Stimulated activated CD8-positive, alpha-beta memory T cell treated with anti-CD3 and anti-CD28 coated beads, Interleukin-7, amount 100 ng/mL, for 4 hours (primary cell): ENCODE measurements around the gene RAB25.
"Not testable (repeated sequence)": the region's sequence is repeated elsewhere in the genome, so short reads cannot be mapped to it uniquely, and the experiment has no call there.

ENCODE experiments used
- DNase-seq, 2 donors: peaks; one replicate each; pipeline ENCODE4 v3.0.0-alpha.2; 2020; ENCODE audit warnings: low read depth in 2 of 2

The RAB25 gene

DNA sequence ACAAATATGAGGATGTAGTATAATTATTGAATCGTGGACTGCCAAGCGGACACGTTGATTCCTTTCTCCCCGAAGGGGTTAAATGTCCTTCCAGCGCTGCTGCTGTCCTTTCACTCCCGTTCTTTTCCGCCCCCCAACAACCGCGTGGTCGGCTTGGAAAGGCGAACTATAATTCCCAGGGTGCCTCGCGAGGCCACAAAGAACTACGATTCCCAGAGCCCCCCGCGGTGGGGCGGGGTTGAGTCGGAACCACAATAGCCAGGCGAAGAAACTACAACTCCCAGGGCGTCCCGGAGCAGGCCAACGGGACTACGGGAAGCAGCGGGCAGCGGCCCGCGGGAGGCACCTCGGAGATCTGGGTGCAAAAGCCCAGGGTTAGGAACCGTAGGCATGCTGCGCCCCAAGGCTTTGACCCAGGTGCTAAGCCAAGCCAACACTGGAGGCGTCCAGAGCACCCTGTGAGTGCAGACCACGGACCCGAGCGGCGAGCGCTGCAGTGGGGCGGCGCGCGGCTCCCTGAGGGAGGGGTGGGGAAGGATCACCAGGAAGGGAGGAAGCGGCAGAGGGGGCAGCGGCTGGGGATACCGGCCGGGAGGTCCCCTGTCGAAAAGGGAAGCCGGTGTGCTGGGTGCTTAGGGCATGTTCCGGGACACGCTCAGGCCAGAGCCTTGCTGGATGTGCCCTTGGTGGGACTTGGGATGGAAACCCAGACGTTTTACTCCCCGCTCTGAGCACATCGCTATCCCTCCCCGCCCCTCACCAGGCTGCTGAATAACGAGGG, 6.3 kb upstream of the RAB25 start, which contains the start of gene LAMTOR2:
Gene LAMTOR2 (plus strand): TSS at position 283 of the 781 bp plus-strand sequence. CDS start 108 bp downstream, at position 391.
- DNase-seq, result peak; percentile 93 to 94

DNA sequence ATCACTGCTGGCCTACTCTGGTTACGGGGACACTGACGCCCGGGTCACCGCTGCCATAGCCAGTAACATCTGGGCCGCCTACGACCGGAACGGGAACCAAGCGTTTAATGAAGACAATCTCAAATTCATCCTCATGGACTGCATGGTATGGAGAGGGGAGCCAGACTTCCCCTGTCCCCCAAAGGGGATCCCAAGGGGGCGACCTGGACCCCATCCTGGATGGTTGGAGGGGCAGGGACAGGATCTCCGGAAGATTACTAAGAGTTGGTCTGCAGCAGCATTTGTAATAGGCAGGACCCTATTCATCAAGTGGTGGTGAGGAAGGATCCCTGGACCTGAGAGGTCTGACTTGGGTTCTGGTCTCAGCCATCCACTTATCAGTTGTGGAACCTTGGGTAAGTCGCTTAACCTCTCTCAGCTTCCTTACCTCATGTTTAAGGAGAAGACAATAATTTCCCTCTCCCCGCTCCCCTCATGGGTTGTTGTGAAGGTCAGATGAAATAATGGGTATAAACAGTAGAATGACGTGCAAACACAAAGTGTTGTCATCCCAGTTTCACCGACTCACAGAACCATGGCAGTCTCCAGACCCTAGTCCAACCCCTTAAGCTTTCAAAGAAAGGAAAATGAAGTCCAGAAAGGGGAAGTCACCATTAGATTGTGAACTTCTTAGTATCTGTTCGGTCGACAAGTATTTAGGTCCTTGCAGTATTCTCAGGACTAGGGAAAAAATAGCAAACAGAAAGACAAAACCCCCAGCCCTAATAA, 5.5 kb upstream of the RAB25 start:
- DNase-seq, result no peak

DNA sequence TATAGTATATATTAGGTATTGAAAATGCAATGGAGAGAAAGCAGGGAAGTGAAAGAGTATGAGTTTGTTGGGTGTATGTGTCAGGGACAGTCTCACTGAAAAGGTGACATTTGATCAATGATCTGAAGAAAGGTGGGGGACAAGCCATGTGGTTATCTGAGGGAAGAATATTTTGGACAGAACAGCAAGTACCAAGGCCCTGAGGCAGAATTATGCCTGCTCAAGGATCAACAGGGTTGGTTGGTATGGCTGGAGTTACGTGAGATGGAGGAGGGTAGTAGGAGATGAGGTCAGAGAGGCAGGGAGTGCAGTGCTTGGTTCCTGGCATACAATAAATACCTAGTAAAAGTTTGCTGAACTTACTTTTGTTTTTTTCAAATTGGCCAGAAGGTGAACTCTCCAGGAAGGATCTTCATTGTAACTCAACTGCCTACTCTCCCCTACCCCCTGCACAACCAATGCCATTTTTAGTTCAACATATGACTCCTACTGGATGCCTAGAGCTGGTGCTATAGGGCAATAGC, 4.6 kb upstream of the RAB25 start:
- DNase-seq, result no peak

DNA sequence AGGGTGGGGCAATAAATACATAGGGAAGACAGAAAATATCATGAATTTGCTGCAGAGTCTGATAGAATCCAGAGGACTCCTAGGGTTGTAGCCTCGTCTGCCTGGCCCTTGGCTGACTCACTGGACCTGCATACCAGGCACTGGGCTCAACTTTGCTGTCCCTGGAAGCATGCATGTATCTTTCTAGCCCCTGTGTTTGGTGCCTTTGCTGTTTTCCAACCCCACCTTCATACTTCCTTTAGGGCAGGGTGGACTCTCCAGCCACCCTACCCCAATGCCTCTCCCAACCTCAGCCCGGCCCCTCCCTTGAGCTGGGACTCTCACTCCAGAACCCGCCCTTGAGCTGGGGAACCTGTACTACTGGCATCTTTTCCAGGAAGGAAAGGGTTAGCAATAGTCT, 1.2 kb downstream of the RAB25 start:
- no peak for DNase-seq

DNA sequence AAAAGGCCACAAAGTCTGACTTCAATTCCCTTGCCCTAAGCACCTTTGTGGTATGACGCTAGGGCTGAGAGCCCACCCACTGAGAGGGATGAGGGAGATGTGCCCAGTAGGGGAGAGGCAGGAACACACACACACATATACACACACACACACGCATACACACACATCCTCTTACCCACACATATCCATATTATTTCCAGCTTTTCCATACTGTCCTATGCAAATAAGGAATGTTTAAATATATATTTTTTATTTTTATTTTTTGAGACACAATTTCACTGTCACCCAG, 3.0 kb downstream of the RAB25 start:
- no peak for DNase-seq

DNA sequence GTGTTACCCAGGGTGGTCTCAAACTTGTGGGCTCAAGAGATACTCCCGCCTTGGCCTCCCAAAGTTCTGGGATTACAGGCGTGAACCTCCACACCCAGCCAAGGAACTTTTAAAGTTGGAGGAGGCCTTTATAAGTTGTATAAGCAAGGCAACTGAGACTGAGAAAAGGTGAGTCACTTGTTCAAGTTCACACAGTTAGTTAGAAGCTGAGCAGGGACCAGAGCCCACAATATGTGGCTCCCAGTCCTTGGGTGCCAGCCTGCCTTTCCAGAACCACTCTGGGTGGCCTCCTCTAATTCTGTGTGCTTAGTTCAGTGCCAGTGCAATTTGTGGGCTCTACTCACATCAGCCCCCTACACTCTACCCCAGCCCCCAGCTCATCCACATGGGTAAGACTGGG, 3.7 kb downstream of the RAB25 start:
- DNase-seq, result no peak

DNA sequence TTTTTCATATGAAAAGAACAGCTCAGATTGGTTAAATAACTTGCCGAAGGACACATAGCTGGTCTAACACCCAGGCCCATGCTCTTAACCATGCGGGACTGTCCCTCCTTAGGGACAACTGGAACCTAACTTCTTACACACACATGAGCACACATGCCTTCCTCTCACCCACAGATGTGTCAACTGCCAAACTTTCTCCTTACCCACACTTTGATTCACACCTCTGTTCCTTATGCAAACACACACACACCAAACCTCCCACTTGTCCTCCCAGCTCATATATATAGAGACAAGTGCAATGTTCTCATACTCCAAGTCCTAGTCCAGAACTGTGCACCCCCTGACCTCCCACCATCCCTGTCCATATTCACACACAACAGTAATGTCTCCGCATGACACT, 4.3 kb downstream of the RAB25 start:
- DNase-seq, result no peak

DNA sequence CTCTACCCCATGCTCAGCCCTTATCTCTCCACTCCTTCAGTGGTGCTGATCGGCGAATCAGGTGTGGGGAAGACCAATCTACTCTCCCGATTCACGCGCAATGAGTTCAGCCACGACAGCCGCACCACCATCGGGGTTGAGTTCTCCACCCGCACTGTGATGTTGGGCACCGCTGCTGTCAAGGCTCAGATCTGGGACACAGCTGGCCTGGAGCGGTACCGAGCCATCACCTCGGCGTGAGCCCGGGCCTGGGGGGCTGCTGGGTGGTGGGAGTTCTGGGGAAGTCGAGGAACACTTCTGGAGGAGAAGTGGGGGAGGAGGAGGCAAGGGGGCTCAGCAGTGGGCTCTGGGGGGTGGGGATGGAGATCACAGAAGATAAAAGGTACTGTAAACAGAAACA, 4.9 kb downstream of the RAB25 start:
- DNase-seq, result no peak

DNA sequence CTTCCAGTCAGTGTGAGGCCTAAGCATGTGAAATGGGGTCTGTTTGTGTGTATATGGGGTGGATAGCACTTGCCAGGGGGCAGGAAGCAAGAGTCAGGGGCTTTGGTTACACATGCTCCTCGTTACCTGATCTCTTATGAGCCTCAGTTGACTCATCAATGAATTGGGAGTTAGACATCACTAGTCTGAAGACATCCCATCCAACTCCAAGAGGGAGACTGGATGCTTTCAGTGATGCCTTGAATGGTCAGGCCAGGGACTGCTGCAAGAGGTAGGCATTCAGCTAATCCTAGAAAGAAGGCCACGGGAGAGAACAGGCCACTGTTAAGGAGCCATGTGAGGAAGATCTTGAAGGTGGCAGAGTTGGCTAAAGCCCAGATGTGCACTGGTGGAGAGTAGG, 6.3 kb downstream of the RAB25 start:
- no peak for DNase-seq

DNA sequence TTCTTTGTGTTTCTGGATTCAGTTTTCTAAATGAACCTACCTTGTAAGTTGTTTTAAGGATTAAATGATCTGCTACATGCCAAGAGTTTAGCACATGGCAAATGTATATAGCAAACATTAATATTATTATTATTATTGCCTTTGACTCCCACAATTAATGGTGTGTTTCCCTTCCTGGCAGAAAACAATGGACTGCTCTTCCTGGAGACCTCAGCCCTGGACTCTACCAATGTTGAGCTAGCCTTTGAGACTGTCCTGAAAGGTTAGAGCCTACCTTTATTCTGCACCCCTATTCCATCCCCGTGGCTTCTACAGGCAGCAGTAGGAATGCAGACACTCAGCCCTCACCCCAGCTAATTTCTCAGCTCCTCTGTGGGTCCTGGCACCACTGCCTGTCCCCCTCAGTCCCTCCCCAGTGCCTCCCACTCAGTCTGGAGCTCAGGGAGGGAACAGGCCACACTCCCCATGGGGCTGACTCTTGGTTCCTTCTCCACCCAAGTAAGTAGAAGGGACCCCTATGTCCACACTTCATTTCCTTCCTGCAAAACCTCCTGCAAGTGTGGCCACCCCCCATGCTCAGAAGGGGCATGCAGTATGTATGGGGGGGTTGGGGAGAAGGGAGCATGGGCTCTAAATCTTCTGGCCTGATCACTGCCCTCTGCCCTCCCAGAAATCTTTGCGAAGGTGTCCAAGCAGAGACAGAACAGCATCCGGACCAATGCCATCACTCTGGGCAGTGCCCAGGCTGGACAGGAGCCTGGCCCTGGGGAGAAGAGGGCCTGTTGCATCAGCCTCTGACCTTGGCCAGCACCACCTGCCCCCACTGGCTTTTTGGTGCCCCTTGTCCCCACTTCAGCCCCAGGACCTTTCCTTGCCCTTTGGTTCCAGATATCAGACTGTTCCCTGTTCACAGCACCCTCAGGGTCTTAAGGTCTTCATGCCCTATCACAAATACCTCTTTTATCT, 8.8 kb downstream of the RAB25 start:
- DNase-seq, result no peak

DNA sequence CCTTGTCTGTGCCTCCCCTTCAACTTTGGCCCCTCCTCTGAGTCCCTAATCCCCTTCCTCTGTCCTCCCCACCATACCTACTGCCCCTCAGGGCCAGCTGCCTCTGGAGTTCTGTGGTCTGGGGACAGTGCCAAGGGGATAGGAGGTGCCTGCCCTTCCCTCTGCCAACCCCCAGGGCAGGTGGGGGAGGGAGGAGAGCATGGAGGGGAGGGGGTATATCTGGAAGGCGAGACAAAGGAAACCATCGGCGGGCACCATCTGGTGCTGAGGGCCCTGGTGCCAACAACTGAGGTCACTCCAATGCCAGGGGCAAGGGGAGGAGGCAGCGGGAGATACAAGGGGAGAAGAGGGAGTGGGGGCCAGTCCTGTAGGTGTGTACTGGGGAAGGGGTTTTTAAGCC, 9.6 kb downstream of the RAB25 start:
- DNase-seq, result no peak

DNA sequence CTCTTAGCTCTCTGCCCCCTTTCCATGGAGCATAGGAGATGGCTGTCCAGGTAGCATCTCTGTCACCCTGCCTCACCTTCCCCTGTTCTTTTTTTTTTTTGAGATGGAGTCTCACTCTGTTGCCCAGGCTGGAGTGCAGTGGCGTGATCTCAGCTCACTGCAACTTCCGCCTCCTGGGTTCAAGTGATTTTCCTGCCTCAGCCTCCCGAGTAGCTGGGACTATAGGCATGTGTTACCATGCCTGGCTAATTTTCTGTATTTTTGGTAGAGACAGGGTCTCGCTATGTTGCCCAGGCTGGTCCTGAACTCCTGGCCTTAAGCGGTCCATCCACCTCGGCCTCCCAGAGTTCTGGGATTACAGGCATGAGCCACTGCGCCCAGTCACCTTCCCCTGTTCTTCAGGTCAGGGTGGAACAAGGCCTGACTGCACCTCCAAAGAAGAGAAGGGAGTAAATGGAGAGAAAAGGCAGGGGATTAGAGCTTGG, 10.4 kb downstream of the RAB25 start:
- not testable (repeated sequence) for DNase-seq

DNA sequence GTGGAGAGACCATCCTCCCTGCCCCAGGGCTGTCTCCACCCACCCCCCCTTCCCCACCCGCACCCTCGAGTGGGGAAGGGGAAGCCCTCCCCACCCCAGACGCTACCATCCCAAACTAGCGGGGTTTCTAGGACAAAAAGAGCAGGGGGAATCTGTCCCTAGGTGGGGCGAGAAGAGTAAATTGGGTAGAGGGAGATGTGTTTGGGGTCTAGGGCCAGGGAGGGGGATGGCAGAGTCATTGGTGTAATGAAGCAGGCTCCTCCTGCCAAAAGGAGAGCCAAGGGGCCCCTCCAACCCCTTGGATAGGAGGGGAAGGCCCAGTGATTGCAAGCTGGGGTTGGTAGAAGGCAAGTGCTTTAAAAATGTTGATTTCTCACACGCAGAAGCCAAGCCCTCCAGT, 11.3 kb downstream of the RAB25 start:
- DNase-seq, result no peak

DNA sequence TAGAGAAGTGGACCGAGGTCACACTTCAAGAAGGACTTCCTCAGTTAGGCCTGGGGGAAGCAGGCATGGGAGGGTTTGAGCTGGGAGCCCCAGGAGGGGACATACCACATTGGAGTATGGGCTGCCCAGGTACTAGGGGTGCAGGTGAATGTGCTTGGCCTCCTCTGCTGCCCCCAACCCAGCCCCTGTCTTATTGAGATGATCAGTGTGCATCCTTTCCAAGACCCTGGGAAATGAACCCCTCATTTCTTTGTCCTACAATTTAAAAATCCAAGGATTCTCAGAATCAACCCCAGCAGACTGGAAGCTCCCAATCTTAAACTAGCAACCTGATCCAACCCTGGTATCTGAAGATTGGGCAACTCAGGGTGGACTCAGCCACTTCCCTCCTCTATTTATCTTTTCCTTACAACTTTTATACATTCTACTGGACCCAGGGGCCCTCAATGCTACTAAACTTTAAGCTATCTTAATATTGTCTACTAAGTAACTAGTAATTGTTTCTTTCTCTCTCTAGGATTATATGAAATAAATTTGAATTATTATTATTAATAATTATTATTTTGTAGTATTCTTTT, 12.2 kb downstream of the RAB25 start:
- DNase-seq, result no peak

DNA sequence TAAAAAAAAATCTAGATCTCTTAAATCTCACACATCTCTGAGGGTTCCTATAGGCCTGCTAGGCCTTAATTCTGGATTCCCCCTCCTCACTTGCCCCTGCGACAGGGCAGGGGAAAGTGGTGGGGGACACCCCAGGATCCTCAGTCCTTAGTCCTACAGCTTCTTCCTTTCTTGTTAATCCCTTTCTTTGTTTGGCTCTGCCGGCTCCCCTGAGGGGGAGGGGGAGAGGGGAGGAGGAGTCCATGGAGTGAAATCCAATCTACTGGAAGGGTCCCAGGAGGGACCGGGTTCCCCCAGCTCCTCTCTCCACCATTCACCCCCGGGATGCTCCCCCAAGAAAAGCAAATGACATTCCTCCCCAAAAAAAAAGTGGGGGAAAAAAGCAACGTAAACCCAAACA, 12.8 kb downstream of the RAB25 start:
- DNase-seq, result no peak

DNA sequence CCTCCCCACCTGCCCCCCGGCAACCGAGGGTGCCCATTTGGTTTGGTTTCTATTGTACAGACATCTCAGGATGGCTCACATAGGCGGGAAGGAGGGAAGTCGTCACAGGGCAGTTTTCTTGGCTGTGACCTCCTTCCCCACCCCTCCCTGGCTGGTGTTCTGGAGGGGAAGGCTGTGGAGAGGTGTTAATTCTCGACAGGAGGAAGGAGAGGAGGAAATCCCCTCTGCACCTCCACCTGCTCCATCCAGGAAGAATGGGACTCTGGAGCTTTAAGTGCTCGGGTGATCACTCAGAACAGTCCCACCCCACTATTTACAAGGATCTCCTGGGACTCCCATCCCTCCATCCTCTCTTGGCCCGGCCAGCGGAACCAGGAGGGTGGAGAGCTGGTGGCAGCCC, 13.7 kb downstream of the RAB25 start:
- DNase-seq, result no peak

DNA sequence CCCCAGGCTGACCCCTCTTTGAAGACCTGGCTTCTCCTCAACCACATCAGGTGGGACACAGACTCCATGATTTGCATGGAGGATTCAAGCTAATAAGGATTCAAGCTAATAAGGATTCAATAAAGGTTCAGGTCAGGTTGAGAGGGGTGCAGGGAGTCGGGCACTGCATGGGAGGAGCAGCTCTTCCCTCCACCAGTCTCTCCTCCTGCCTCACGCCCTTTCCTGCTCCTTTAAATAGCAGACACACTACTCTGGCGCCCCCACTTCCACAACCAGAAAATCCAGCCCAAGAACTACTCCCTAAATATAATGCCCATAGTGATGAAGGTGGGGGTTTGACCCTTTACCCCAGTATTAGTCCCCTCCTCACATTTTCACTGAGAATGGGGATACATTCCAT, 14.2 kb downstream of the RAB25 start:
- DNase-seq, result no peak

DNA sequence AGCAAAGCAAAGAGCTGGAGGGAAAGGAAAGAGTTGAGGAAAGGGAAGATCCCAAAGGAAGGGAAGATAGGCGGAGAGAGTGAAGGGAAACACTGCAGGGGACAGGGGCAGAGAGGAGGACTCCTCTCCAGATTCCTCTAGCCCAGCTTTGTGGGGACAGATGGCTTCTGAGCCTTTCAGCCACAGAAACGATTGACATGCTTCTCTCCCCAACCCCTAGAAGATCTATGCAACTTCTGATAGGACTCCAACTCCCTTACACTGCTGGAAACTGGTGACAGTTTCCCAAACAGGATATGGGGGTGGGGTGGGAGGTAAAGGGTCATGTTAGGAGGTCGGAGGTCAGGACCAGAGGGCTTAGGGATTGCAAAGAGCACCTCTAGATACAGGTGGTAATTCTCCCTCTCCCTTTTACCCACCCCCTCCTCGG, 14.8 kb downstream of the RAB25 start:
- DNase-seq, result no peak

DNA sequence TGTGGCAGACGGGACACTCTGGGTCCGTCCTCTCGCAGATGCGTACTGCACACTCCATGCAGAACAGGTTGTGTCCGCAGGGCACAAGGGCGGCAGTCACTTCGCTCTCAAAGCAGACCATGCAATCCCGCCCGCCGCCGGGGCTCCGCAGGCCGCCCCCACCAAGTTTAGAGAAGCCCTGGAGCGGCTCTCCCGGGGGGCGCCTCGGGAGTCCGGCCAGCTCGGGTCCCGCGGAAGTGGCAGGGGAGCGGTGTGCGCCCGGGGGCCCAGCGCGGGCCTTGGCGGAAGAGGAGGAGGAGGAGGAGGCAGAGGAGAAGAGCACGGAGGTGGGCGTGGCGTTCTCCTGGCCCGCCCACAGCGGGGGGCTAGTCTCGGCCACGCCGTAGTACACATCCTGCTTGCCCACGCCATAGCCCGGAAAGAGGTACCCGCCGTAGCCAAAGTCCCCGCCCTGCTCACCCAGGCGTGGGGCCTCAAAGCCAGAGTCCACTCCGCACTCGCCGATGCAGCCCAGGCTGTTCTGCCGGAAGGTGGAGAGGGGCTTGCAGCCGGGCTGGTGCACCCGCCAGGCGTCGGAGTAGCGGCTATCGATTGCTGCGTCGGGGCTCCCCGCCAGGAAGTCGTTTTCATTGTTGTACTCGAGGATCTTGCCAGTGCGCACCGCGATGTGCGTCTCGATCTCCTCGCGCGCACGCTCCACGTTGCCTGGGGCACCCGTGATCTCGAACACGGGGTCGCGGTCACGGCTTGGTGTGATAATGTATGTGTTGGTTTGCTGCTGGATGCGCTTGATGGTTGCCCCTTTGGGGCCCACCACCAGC, 15.9 kb downstream of the RAB25 start:
- DNase-seq, result no peak

DNA sequence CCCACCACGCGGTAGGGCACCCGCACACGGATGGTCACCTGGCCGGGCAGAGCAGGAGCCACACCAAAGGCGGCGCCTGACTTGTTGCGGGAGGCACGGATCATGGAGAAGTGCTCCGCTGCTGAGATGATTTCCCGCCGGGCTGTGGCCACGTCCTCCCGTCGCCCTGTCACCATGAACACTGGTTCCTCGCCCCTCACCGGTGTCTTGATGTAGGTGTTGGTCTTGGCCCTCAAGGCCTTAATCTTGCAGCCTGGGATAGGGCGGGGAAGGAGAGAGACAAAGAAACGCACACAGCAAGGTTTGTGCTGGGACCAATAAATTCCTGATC, 16.4 kb downstream of the RAB25 start:
- DNase-seq, result no peak

DNA sequence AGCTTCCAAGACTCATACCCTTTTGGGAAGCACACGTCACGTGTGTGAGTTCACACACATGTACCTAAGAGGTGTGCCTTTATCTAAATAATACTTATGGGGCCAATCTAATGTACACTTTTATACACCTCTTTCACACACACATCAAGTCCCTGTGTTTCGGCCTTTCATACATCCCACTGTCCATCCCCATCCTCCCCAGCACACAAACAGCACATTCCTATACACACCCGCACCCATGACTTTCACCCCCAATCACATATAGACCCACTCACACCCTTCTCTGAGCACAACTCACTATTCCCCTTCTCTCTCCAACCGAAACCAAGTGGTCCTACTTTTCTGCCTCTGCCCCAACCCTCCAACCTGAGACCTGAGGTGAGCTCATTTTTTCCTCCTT, 17.8 kb downstream of the RAB25 start:
- DNase-seq, result no peak
